Lower lobe of right lung (tissue), 2 donors: Measurements from ENCODE around the gene RNFT2. TPM values are rescaled to one million over a fixed set of nuclear protein-coding genes. Genes with fewer than 3 reads are reported as not detected.

Experiments
- ATAC-seq, 2 donors: fragments of 200-7000 bp; cut with Tn5 transposase; one replicate each; pipeline ENCODE4 v1.9.1; 2020 to 2022; ENCODE audit warnings: mild to moderate bottlenecking in 2 of 2, moderate library complexity in 2 of 2
- DNase-seq: peaks from one replicate; pipeline ENCODE4 v3.0.0-alpha.2; 2020
- H3K27ac ChIP-seq: fragments of 200-600 bp; one replicate; pipeline ENCODE4 v1.8.0; 2022
- H3K27me3 ChIP-seq: fragments of 200-600 bp; one replicate; pipeline ENCODE4 v1.8.0; 2022; ENCODE audit warnings: low read depth
- H3K36me3 ChIP-seq: fragments of 200-600 bp; one replicate; pipeline ENCODE4 v1.8.0; 2022; ENCODE audit warnings: mild to moderate bottlenecking
- H3K4me1 ChIP-seq: fragments of 200-600 bp; one replicate; pipeline ENCODE4 v1.8.0; 2022
- H3K4me3 ChIP-seq: fragments of 200-600 bp; one replicate; pipeline ENCODE4 v1.8.0; 2022; ENCODE audit warnings: mild to moderate bottlenecking
- H3K9me3 ChIP-seq: fragments of 200-600 bp; one replicate; pipeline ENCODE4 v1.8.0; 2022
- CTCF ChIP-seq: fragments of 200-600 bp; IDR thresholded peaks from one replicate; pipeline ENCODE4 v1.8.0; 2022; ENCODE audit warnings: antibody characterized with exemption, mild to moderate bottlenecking
- intact Hi-C: fragments of 100-400 bp; cut with DNase I; formaldehyde crosslinking; loops from one replicate; pipeline ENCODE4 v1.11.0; 2022
- total RNA-seq: library from RNA; stranded (reverse); fragmentation: NEBNext Ultra II Directional; extraction: Animal tissue kit (Norgen Biotek cat#: 25700); gene quantifications from one replicate; pipeline ENCODE4 v1.2.1, GENCODE V29; 2021
- donor health status: DM: no; HTN: yes; CAD: no; lungs with severe emphysema.

The RNFT2 gene
- total RNA-seq, 1 donor from 2014 or later = 3.3 TPM

DNA sequence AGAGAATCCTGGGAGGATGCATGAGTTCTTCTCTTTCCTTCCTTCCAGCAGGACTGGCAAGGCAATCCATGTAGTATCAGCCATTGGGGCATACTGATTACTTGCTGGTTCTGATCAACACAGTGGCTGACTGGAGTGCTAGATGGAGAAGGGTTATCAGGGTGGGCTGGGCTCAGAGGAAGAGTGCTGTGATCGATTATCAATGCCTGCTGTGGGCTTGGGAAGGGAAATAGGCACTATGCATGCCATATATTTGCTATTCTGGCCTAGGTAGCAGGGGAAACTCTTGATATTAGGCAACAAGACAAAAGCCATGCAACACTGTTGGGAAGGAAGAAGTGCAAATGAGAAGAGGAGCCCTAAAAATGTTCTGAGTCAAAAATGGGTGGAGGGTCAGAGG, 97.4 kb downstream of the RNFT2 start:
- no peaks in the 10 kb centered on the region for H3K4me1 ChIP-seq
- H3K27ac ChIP-seq = no peak overlapping the region
- H3K36me3 ChIP-seq = no peaks in the 10 kb centered on the region
- no peaks in the 10 kb centered on the region for H3K27me3 ChIP-seq
- TF ChIP-seq CTCF = no peak
- ATAC-seq = no peak
- DNase-seq = no peak
- no peaks in the 10 kb centered on the region for H3K9me3 ChIP-seq
- intact Hi-C loops = no loop called here
- no peak overlapping the region for H3K4me3 ChIP-seq

DNA sequence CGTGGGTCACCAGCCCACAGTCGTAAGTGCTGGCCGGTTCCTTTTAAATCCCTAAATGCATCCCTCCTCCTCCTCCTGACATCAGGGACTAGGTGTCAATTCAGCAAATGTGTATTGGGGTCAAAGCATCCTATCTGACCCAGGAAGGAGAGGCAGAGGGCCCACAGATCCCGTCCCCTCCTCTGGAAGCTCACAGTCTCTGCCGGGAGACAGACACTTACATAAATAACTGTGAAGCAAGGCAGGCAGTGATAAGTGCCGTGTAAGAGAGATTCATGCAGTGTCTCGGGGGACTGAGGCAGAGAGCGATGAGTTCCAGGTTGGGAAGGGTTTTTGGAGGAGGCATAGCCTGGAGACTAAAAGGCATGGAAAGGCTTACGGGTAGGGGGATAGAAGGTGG, 99.0 kb downstream of the RNFT2 start:
- DNase-seq = no peak

DNA sequence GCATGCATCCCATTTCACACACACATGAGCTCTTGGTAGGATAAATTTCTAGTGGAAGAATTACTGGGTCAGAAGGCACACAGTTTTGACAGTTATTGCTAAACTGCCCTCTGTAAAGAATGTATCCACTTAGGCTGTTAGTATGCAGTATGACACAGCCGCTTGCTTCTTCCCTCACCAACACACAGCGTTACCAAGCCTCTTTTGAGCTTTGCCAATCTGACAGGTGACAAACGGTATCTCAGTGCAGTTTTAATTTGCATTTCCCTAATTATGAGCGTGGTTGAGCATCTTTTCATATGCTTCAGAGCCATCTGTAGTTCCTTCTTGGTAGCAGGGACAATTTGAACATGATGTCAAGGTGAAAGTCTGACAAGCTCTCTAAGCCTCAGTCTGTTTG, 100.2 kb downstream of the RNFT2 start:
- Histone ChIP-seq H3K36me3 (no peaks in the 10 kb centered on the region), H3K4me1 (no peaks in the 10 kb centered on the region), H3K9me3 (no peaks in the 10 kb centered on the region), H3K27me3 (no peaks in the 10 kb centered on the region), H3K27ac (no peak overlapping the region), H3K4me3 (no peak overlapping the region)
- intact Hi-C loops = no loop called here
- ATAC-seq = no peak
- no peak for DNase-seq
- no peak for TF ChIP-seq CTCF

More for the DNA sequence above, 99.0 kb downstream of the RNFT2 start:
- Histone ChIP-seq H3K36me3 (no peaks in the 10 kb centered on the region), H3K27ac (no peak overlapping the region), H3K4me1 (no peaks in the 10 kb centered on the region), H3K9me3 (no peaks in the 10 kb centered on the region), H3K27me3 (no peaks in the 10 kb centered on the region), H3K4me3 (no peak overlapping the region)
- intact Hi-C loops = no loop called here
- TF ChIP-seq CTCF = no peak
- no peak for ATAC-seq

DNA sequence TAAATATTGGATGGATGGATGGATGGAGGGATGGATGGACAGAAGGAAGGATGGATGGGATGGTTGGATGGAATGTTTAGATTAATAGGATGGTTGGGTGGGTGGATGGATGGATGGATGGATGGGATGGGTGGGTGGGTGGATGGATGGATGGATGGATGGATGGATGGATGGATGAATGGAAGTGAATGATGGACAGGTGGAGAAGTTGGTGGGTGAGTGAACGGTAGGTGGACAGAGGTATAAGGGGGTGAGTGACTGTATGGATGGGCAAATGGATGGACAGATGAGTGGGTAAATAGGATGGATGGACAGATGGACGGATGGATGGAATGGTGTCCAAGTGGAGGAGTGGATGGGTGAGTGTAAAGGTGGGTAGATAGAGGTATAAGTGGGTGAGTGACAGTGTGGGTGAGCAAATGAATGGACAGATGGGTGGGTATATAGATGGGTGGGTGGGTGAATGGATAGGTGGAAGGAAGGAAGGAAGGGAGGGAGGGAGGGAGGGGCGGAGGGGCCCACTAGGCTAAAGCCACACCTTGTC, 101.2 kb downstream of the RNFT2 start:
- Histone ChIP-seq H3K27me3 (no peaks in the 10 kb centered on the region), H3K4me1 (no peaks in the 10 kb centered on the region), H3K36me3 (no peaks in the 10 kb centered on the region), H3K27ac (no peak overlapping the region), H3K9me3 (no peaks in the 10 kb centered on the region), H3K4me3 (no peak overlapping the region)
- DNase-seq (no peak), ATAC-seq (no peak)
- intact Hi-C loops = no loop called here
- TF ChIP-seq CTCF = no peak

DNA sequence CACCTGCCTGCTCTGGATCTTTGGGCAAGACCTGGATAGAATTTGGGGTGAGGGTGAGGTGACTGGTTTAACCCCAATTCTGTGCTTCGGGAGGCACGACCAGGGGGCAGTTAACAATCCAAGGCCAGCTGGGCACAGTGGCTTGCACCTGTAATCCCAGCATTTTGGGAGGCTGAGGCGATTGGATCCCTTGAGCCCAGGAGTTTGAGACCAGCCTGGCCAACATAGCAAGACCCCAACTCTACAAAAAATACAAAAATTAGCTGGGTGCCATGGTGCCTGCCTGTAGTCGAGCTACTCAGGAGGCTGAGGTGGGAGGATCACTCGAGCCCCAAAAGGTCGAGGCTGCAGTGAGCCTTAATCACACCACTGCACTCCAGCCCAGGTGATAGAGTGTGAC, 105.0 kb downstream of the RNFT2 start:
- H3K9me3 ChIP-seq = no peaks in the 10 kb centered on the region
- H3K4me3 ChIP-seq = no peak overlapping the region
- intact Hi-C loops = no loop called here
- no peak overlapping the region for H3K27ac ChIP-seq
- no peak for TF ChIP-seq CTCF
- no peaks in the 10 kb centered on the region for H3K27me3 ChIP-seq
- H3K4me1 ChIP-seq = no peaks in the 10 kb centered on the region
- DNase-seq (no peak), ATAC-seq (no peak)
- no peaks in the 10 kb centered on the region for H3K36me3 ChIP-seq

DNA sequence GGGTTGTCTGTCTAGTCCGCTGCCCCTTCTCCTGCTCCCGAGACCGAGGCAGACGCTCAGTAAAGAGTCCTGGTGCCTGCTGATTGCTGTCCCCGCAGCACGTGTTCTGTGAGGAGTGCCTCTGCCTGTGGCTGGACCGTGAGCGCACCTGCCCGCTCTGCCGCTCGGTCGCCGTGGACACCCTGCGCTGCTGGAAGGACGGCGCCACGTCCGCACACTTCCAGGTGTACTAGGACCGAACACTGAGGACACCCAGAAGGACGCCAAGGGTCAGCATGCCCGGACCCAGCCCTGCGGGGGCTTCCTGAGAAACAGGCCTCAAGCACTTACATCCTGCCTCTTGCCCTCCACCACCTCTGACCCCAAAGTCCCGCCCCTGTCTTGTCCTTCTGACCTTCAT, 111.1 kb downstream of the RNFT2 start:
- no peaks in the 10 kb centered on the region for H3K9me3 ChIP-seq
- DNase-seq (no peak), ATAC-seq (no peak)
- no peaks in the 10 kb centered on the region for H3K27me3 ChIP-seq
- H3K27ac ChIP-seq = no peak overlapping the region
- H3K36me3 ChIP-seq = no peaks in the 10 kb centered on the region
- no peaks in the 10 kb centered on the region for H3K4me1 ChIP-seq
- no peak overlapping the region for H3K4me3 ChIP-seq
- intact Hi-C loops = no loop called here
- TF ChIP-seq CTCF = no peak
